Breast epithelium (tissue), 3 donors: Measurements from ENCODE around the gene GABRP.

Experiments
- POLR2A ChIP-seq: fragments of 450-650 bp; IDR thresholded peaks from one replicate; pipeline ENCODE4 v1.6.1; 2016; ENCODE audit warnings: antibody characterized with exemption, mild to moderate bottlenecking, moderate library complexity
- TF ChIP-seq, protein P1 (sequence below), 3 donors: fragments of 450-650 bp; IDR thresholded peaks; one replicate each; pipeline ENCODE4 v1.5.1; 2016 to 2017; ENCODE audit warnings: antibody characterized with exemption in 3 of 3, mild to moderate bottlenecking in 3 of 3, moderate library complexity in 3 of 3

DNA sequence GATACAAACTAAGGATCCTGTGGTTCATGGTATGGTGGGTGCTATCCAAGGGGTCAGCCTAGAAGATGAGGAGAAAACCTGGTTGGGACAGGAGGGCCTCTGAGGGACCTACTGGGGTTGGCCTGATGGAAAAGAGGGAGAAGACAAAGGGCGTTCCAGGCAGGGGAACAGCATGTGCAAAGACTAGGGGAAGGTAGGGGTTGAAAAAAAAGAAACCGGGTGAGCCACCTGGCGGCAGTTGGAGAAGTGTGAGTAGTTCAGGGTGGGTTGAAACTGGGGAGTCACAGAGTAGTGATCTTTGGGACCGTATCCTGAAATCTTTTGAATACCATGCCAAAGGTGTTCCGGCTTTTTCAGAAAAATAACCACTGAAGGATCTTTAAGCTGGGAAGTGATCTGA lies 8.7 kb upstream of the GABRP start:
- TF ChIP-seq, protein P1, sequence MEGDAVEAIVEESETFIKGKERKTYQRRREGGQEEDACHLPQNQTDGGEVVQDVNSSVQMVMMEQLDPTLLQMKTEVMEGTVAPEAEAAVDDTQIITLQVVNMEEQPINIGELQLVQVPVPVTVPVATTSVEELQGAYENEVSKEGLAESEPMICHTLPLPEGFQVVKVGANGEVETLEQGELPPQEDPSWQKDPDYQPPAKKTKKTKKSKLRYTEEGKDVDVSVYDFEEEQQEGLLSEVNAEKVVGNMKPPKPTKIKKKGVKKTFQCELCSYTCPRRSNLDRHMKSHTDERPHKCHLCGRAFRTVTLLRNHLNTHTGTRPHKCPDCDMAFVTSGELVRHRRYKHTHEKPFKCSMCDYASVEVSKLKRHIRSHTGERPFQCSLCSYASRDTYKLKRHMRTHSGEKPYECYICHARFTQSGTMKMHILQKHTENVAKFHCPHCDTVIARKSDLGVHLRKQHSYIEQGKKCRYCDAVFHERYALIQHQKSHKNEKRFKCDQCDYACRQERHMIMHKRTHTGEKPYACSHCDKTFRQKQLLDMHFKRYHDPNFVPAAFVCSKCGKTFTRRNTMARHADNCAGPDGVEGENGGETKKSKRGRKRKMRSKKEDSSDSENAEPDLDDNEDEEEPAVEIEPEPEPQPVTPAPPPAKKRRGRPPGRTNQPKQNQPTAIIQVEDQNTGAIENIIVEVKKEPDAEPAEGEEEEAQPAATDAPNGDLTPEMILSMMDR (IDR thresholded peaks at IDR 0.05), result no peak
- no peak for TF ChIP-seq POLR2A
